Urothelium cell line (cell line): Measurements from ENCODE around the gene TREX2.

Experiments used
- DNase-seq: peaks from one replicate; pipeline ENCODE4 v3.0.0; 2011; ENCODE audit warnings: low spot score, mixed read lengths
- FAIRE-seq: peaks from 2 replicates; lab custom pipeline; 2011; peaks lifted over from hg19 to GRCh38; lab: Jason Lieb, UNC

Gene TREX2

GRCh38 chrX:153445856-153446635 lies at the start of gene TREX2:
TSS of gene TREX2 (minus strand) at chrX:153446056. CDS start at chrX:153445430, 626 bp downstream.
- FAIRE-seq, result no peak
- DNase-seq, result no peak

GRCh38 chrX:153495362-153495751 lies 49.5 kb upstream of the TREX2 start:
- FAIRE-seq, result no peak
- DNase-seq, result no peak

- DNase-seq (no peak), FAIRE-seq (no peak)
These were observed 48.9 kb upstream of the TREX2 start, which contains the start of gene BGN for GRCh38 chrX:153494541-153495361. TSS of gene BGN (plus strand) at chrX:153494980. CDS start at chrX:153504632, 9,652 bp downstream.

- DNase-seq (no peak), FAIRE-seq (no peak)
These were observed 48.2 kb upstream of the TREX2 start for GRCh38 chrX:153494061-153494460.

GRCh38 chrX:153493085-153493484 lies 47.2 kb upstream of the TREX2 start:
- no peak for DNase-seq
- FAIRE-seq, result no peak

- no peak for FAIRE-seq
- DNase-seq, result no peak
These were observed 46.7 kb upstream of the TREX2 start for GRCh38 chrX:153492543-153492942.

- FAIRE-seq, result no peak
- no peak for DNase-seq
These were observed 46.1 kb upstream of the TREX2 start for GRCh38 chrX:153491918-153492317.

- FAIRE-seq (no peak), DNase-seq (no peak)
These were observed 45.6 kb upstream of the TREX2 start for GRCh38 chrX:153491351-153491914.

- no peak for FAIRE-seq
These were observed 44.5 kb upstream of the TREX2 start for GRCh38 chrX:153490217-153490930.

GRCh38 chrX:153488231-153488914 lies 42.5 kb upstream of the TREX2 start:
- FAIRE-seq (no peak), DNase-seq (peak; percentile 20)

More at GRCh38 chrX:153490217-153490930, 44.5 kb upstream of the TREX2 start:
- DNase-seq, result no peak

- DNase-seq (no peak), FAIRE-seq (no peak)
These were observed 41.8 kb upstream of the TREX2 start for GRCh38 chrX:153487590-153488071.

GRCh38 chrX:153486171-153486570 lies 40.3 kb upstream of the TREX2 start:
- DNase-seq (no peak), FAIRE-seq (no peak)

GRCh38 chrX:153485396-153486080 lies 39.7 kb upstream of the TREX2 start:
- FAIRE-seq, result no peak
- DNase-seq, result no peak

GRCh38 chrX:153482376-153483015 lies 36.6 kb upstream of the TREX2 start:
- no peak for DNase-seq
- FAIRE-seq, result no peak

- FAIRE-seq, result no peak
- no peak for DNase-seq
These were observed 35.2 kb upstream of the TREX2 start for GRCh38 chrX:153481043-153481442.

- DNase-seq (no peak), FAIRE-seq (no peak)
These were observed 32.9 kb upstream of the TREX2 start for GRCh38 chrX:153478746-153479145.

- no peak for DNase-seq
- no peak for FAIRE-seq
These were observed 32.0 kb upstream of the TREX2 start for GRCh38 chrX:153477901-153478300.

GRCh38 chrX:153477364-153477857 lies 31.6 kb upstream of the TREX2 start:
- DNase-seq (no peak), FAIRE-seq (no peak)
